ENCODE data around the gene NQO1. TPM values are rescaled to one million over a fixed set of nuclear protein-coding genes. Genes with fewer than 3 reads are reported as not detected.

Gene NQO1
- total and polyA plus RNA-seq, 9 of the 15 experiments (the other 6 are each of a cell fraction or from before 2014, with no cell fraction given), result 96.7 to 198 (median 122) TPM

- TF ChIP-seq ZNF445 (CRISPR knock-in tag; IDR thresholded peaks at IDR 0.05; ENCODE audit: low read depth) (no peak), ESRRA (IDR thresholded peaks at IDR 0.05; ENCODE audit: borderline replicate concordance, low read depth) (no peak), CEBPB (tag; IDR thresholded peaks at IDR 0.05) (no peak), NFIC (IDR thresholded peaks at IDR 0.05) (peak; percentile 77), PREB (CRISPR knock-in tag; IDR thresholded peaks at IDR 0.05) (no peak), NCOA2 (IDR thresholded peaks at IDR 0.05; ENCODE audit: partially characterized antibody in 2 of 2) (no peak), NR4A1 (CRISPR knock-in tag; IDR thresholded peaks at IDR 0.05) (no peak), NR4A1 (tag; IDR thresholded peaks at IDR 0.05) (no peak), ZNF253 (CRISPR knock-in tag; conservative IDR thresholded peaks at IDR 0.05) (no peak), MCM7 (IDR thresholded peaks at IDR 0.05) (no peak), MTF1 (CRISPR knock-in tag; IDR thresholded peaks at IDR 0.05; ENCODE audit: borderline replicate concordance) (no peak), ZNF184 (CRISPR knock-in tag; IDR thresholded peaks at IDR 0.05) (no peak), ZBTB5 (IDR thresholded peaks at IDR 0.05) (no peak), ELF1 (tag; IDR thresholded peaks at IDR 0.05) (peak; percentile 100), YBX1 (IDR thresholded peaks at IDR 0.05) (no peak), ZNF431 (CRISPR knock-in tag; IDR thresholded peaks at IDR 0.05) (no peak), MTA2 (IDR thresholded peaks at IDR 0.05; ENCODE audit: low read depth) (no peak), ZNF436 (CRISPR knock-in tag; IDR thresholded peaks at IDR 0.05) (no peak), NUFIP1 (IDR thresholded peaks at IDR 0.05; ENCODE audit: partially characterized antibody) (no peak), HDAC1 (IDR thresholded peaks at IDR 0.05) (peak; percentile 16 to 45; a peak in 2 of 4 replicates), SETDB1 (IDR thresholded peaks at IDR 0.05; ENCODE audit: low read length) (no peak), POLR2AphosphoS2 (IDR thresholded peaks at IDR 0.05; ENCODE audit: low read length) (no peak), MYC (IDR thresholded peaks at IDR 0.05; ENCODE audit: low read depth, low read length) (peak; percentile 86), MYC (CRISPR knock-in tag; IDR thresholded peaks at IDR 0.05; ENCODE audit: borderline replicate concordance, low read depth) (peak; percentile 75; the same call in 1 of the 2 replicates), CREB3 (tag; conservative IDR thresholded peaks at IDR 0.05; ENCODE audit: low read depth) (0 out of 2 replicates have a peak, but pooled peaks have one; percentile 41), SRSF7 (optimal IDR thresholded peaks at IDR 0.05; ENCODE audit: low read depth, low read length) (no peak)
These were observed 35.8 kb upstream of the NQO1 start, which contains the start of gene WWP2 (continued) for GRCh38 chr16:69761983-69762813.

Measured in K562 (cell line).